ENCODE measurements around the gene SLC35E4.
"Not testable (repeated sequence)": the region's sequence is repeated elsewhere in the genome, so short reads cannot be mapped to it uniquely, and the experiment has no call there.

SLC35E4 gene

GRCh38 chr22:30650508-30651116 lies 15.0 kb downstream of the SLC35E4 start:
- no peak for DNase-seq (ENCODE audit: low spot score)

- DNase-seq (ENCODE audit: low spot score): no peak
Measured at GRCh38 chr22:30652852-30653251, 17.3 kb downstream of the SLC35E4 start.

GRCh38 chr22:30654361-30654760 lies 18.8 kb downstream of the SLC35E4 start:
- no peak for DNase-seq (ENCODE audit: low spot score)

GRCh38 chr22:30655532-30655931 lies 20.0 kb downstream of the SLC35E4 start:
- no peak for DNase-seq (ENCODE audit: low spot score)

- DNase-seq (ENCODE audit: low spot score): no peak
Measured at GRCh38 chr22:30662040-30662439, 26.5 kb downstream of the SLC35E4 start.

GRCh38 chr22:30664798-30665197 lies 29.2 kb downstream of the SLC35E4 start:
- DNase-seq (ENCODE audit: low spot score): no peak

- DNase-seq (ENCODE audit: low spot score): no peak
Measured at GRCh38 chr22:30665266-30665665, 29.7 kb downstream of the SLC35E4 start.

GRCh38 chr22:30665786-30666185 lies 30.2 kb downstream of the SLC35E4 start:
- no peak for DNase-seq (ENCODE audit: low spot score)

- no peak for DNase-seq (ENCODE audit: low spot score)
Measured at GRCh38 chr22:30667107-30667493, 31.5 kb downstream of the SLC35E4 start.

- DNase-seq (ENCODE audit: low spot score): peak; percentile 99
Measured at GRCh38 chr22:30667494-30668385, 32.2 kb downstream of the SLC35E4 start, which contains the start of gene DUSP18. Gene DUSP18 (minus strand): TSS chr22:30667875. CDS start chr22:30664003, 3,872 bp downstream.

- peak; percentile 29 for DNase-seq (ENCODE audit: low spot score)
Measured at GRCh38 chr22:30668386-30668710, 32.8 kb downstream of the SLC35E4 start.

GRCh38 chr22:30671071-30671470 lies 35.5 kb downstream of the SLC35E4 start:
- no peak for DNase-seq (ENCODE audit: low spot score)

- DNase-seq (ENCODE audit: low spot score): no peak
Measured at GRCh38 chr22:30673136-30673535, 37.6 kb downstream of the SLC35E4 start.

- DNase-seq (ENCODE audit: low spot score): no peak
Measured at GRCh38 chr22:30674482-30674881, 38.9 kb downstream of the SLC35E4 start.

GRCh38 chr22:30675436-30675835 lies 39.9 kb downstream of the SLC35E4 start:
- no peak for DNase-seq (ENCODE audit: low spot score)

- not testable (repeated sequence) for DNase-seq (ENCODE audit: low spot score)
Measured at GRCh38 chr22:30676565-30676964, 41.0 kb downstream of the SLC35E4 start.

- DNase-seq (ENCODE audit: low spot score): not testable (repeated sequence)
Measured at GRCh38 chr22:30679895-30680690, 44.5 kb downstream of the SLC35E4 start.

- DNase-seq (ENCODE audit: low spot score): no peak
Measured at GRCh38 chr22:30680991-30681770, 45.6 kb downstream of the SLC35E4 start.

GRCh38 chr22:30681831-30682230 lies 46.2 kb downstream of the SLC35E4 start:
- DNase-seq (ENCODE audit: low spot score): no peak

- no peak for DNase-seq (ENCODE audit: low spot score)
Measured at GRCh38 chr22:30685178-30685577, 49.6 kb downstream of the SLC35E4 start.

- DNase-seq (ENCODE audit: low spot score): no peak
Measured at GRCh38 chr22:30687358-30687757, 51.8 kb downstream of the SLC35E4 start.

GRCh38 chr22:30689622-30690021 lies 54.0 kb downstream of the SLC35E4 start:
- DNase-seq (ENCODE audit: low spot score): no peak

Measured in hepatic stellate cell (primary cell).